WTC11 (cell line): ENCODE measurements around the gene LNX2.

Experiments used
- ATF1 ChIP-seq: sonication (generic); formaldehyde crosslinking; IDR thresholded peaks from 2 replicates; pipeline ENCODE4 v1.8.1; 2023; ENCODE audit warnings: mild to moderate bottlenecking, moderate library complexity, missing genetic modification reagents
- CREM ChIP-seq: sonication (generic); formaldehyde crosslinking; IDR thresholded peaks from 2 replicates; pipeline ENCODE4 v1.8.1; 2022; ENCODE audit warnings: mild to moderate bottlenecking, missing genetic modification reagents, moderate library complexity
- ESRRA ChIP-seq: sonication (generic); formaldehyde crosslinking; IDR thresholded peaks from 2 replicates; pipeline ENCODE4 v1.8.1; 2022; ENCODE audit warnings: mild to moderate bottlenecking, missing genetic modification reagents, borderline replicate concordance
- GTF2I ChIP-seq: fragments of 250-450 bp; sonication (Bioruptor Pico); conservative IDR thresholded peaks from 2 replicates; pipeline ENCODE4 v1.4.0; 2021; ENCODE audit warnings: mild to moderate bottlenecking
- SMAD4 ChIP-seq: sonication (generic); formaldehyde crosslinking; IDR thresholded peaks from 2 replicates; pipeline ENCODE4 v1.8.0; 2022; ENCODE audit warnings: mild to moderate bottlenecking, missing genetic modification reagents
- SP1 ChIP-seq: sonication (generic); formaldehyde crosslinking; conservative IDR thresholded peaks from 2 replicates; pipeline ENCODE4 v1.8.1; 2022; ENCODE audit warnings: missing genetic modification reagents
- ZBTB21 ChIP-seq: sonication (generic); formaldehyde crosslinking; IDR thresholded peaks from 2 replicates; pipeline ENCODE4 v1.8.1; 2023; ENCODE audit warnings: mild to moderate bottlenecking, missing genetic modification reagents, borderline replicate concordance
- TF ChIP-seq, protein P1 (sequence below): sonication (generic); formaldehyde crosslinking; IDR thresholded peaks from 2 replicates; pipeline ENCODE4 v1.8.1; 2022; ENCODE audit warnings: mild to moderate bottlenecking, missing genetic modification reagents, moderate library complexity, borderline replicate concordance
- TF ChIP-seq, protein P2 (sequence below): fragments of 200-600 bp; IDR thresholded peaks from 2 replicates; pipeline ENCODE4 v1.8.0; 2022; ENCODE audit warnings: antibody characterized with exemption
- TF ChIP-seq, protein P3 (sequence below): sonication (generic); formaldehyde crosslinking; IDR thresholded peaks from 2 replicates; pipeline ENCODE4 v1.8.0; 2022; ENCODE audit warnings: mild to moderate bottlenecking, missing genetic modification reagents
- TF ChIP-seq, protein P4 (sequence below): sonication (generic); formaldehyde crosslinking; IDR thresholded peaks from 2 replicates; pipeline ENCODE4 v1.8.0; 2022; ENCODE audit warnings: mild to moderate bottlenecking, missing genetic modification reagents
- TF ChIP-seq, protein P5 (sequence below): sonication (generic); formaldehyde crosslinking; IDR thresholded peaks from 2 replicates; pipeline ENCODE4 v1.8.1; 2023; ENCODE audit warnings: mild to moderate bottlenecking, missing genetic modification reagents, moderate library complexity
- TF ChIP-seq, protein P6 (sequence below): sonication (generic); formaldehyde crosslinking; IDR thresholded peaks from 2 replicates; pipeline ENCODE4 v1.8.1; 2023; ENCODE audit warnings: mild to moderate bottlenecking, missing genetic modification reagents, borderline replicate concordance

DNA sequence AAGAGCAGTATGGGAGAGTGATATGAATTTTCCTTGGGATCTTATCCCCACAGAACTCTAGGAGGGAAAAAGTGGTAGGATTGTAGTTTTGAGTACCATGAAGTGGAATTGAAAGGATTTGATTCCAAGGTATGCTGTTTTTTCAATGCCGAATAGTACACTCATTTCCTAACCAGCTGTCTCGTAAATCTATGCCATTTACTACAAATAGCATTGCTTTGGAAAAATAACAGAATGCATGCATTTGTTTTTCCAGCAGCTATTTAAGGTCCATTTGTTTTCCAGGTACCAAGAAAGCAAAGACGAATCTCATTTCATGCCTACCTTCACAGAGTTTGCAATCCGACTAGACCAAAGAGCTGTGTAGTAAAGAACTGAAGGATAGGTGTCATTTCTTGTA, 11.9 kb upstream of the LNX2 start:
- TF ChIP-seq, protein P1, sequence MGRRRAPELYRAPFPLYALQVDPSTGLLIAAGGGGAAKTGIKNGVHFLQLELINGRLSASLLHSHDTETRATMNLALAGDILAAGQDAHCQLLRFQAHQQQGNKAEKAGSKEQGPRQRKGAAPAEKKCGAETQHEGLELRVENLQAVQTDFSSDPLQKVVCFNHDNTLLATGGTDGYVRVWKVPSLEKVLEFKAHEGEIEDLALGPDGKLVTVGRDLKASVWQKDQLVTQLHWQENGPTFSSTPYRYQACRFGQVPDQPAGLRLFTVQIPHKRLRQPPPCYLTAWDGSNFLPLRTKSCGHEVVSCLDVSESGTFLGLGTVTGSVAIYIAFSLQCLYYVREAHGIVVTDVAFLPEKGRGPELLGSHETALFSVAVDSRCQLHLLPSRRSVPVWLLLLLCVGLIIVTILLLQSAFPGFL (CRISPR knock-in tag), result no peak
- no peak for TF ChIP-seq ATF1 (CRISPR knock-in tag)
- TF ChIP-seq, protein P2, sequence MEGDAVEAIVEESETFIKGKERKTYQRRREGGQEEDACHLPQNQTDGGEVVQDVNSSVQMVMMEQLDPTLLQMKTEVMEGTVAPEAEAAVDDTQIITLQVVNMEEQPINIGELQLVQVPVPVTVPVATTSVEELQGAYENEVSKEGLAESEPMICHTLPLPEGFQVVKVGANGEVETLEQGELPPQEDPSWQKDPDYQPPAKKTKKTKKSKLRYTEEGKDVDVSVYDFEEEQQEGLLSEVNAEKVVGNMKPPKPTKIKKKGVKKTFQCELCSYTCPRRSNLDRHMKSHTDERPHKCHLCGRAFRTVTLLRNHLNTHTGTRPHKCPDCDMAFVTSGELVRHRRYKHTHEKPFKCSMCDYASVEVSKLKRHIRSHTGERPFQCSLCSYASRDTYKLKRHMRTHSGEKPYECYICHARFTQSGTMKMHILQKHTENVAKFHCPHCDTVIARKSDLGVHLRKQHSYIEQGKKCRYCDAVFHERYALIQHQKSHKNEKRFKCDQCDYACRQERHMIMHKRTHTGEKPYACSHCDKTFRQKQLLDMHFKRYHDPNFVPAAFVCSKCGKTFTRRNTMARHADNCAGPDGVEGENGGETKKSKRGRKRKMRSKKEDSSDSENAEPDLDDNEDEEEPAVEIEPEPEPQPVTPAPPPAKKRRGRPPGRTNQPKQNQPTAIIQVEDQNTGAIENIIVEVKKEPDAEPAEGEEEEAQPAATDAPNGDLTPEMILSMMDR, result no peak
- TF ChIP-seq, protein P3, sequence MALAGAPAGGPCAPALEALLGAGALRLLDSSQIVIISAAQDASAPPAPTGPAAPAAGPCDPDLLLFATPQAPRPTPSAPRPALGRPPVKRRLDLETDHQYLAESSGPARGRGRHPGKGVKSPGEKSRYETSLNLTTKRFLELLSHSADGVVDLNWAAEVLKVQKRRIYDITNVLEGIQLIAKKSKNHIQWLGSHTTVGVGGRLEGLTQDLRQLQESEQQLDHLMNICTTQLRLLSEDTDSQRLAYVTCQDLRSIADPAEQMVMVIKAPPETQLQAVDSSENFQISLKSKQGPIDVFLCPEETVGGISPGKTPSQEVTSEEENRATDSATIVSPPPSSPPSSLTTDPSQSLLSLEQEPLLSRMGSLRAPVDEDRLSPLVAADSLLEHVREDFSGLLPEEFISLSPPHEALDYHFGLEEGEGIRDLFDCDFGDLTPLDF (CRISPR knock-in tag), result no peak
- no peak for TF ChIP-seq CREM (CRISPR knock-in tag)
- TF ChIP-seq, protein P4, sequence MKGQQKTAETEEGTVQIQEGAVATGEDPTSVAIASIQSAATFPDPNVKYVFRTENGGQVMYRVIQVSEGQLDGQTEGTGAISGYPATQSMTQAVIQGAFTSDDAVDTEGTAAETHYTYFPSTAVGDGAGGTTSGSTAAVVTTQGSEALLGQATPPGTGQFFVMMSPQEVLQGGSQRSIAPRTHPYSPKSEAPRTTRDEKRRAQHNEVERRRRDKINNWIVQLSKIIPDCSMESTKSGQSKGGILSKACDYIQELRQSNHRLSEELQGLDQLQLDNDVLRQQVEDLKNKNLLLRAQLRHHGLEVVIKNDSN (CRISPR knock-in tag), result no peak
- no peak for TF ChIP-seq ZBTB21
- TF ChIP-seq, protein P5, sequence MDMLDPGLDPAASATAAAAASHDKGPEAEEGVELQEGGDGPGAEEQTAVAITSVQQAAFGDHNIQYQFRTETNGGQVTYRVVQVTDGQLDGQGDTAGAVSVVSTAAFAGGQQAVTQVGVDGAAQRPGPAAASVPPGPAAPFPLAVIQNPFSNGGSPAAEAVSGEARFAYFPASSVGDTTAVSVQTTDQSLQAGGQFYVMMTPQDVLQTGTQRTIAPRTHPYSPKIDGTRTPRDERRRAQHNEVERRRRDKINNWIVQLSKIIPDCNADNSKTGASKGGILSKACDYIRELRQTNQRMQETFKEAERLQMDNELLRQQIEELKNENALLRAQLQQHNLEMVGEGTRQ, result no peak
- TF ChIP-seq SMAD4 (CRISPR knock-in tag), result no peak
- no peak for TF ChIP-seq SP1 (CRISPR knock-in tag)
- no peak for TF ChIP-seq ESRRA (CRISPR knock-in tag)
- TF ChIP-seq, protein P6, sequence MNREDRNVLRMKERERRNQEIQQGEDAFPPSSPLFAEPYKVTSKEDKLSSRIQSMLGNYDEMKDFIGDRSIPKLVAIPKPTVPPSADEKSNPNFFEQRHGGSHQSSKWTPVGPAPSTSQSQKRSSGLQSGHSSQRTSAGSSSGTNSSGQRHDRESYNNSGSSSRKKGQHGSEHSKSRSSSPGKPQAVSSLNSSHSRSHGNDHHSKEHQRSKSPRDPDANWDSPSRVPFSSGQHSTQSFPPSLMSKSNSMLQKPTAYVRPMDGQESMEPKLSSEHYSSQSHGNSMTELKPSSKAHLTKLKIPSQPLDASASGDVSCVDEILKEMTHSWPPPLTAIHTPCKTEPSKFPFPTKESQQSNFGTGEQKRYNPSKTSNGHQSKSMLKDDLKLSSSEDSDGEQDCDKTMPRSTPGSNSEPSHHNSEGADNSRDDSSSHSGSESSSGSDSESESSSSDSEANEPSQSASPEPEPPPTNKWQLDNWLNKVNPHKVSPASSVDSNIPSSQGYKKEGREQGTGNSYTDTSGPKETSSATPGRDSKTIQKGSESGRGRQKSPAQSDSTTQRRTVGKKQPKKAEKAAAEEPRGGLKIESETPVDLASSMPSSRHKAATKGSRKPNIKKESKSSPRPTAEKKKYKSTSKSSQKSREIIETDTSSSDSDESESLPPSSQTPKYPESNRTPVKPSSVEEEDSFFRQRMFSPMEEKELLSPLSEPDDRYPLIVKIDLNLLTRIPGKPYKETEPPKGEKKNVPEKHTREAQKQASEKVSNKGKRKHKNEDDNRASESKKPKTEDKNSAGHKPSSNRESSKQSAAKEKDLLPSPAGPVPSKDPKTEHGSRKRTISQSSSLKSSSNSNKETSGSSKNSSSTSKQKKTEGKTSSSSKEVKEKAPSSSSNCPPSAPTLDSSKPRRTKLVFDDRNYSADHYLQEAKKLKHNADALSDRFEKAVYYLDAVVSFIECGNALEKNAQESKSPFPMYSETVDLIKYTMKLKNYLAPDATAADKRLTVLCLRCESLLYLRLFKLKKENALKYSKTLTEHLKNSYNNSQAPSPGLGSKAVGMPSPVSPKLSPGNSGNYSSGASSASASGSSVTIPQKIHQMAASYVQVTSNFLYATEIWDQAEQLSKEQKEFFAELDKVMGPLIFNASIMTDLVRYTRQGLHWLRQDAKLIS (CRISPR knock-in tag), result no peak
- TF ChIP-seq GTF2I (CRISPR knock-in tag), result no peak
